Sigmoid colon (tissue), 4 donors: ENCODE results near the gene HORMAD2.

ENCODE experiments used
- EP300 ChIP-seq, 4 donors: sonication (generic); formaldehyde crosslinking; IDR thresholded peaks; one replicate each; pipeline ENCODE4 v1.6.1; 2017; ENCODE audit warnings: antibody characterized with exemption in 4 of 4
- POLR2A ChIP-seq, 2 donors: fragments of 450-650 bp; IDR thresholded peaks; one replicate each; pipeline ENCODE4 v1.6.1; 2016; ENCODE audit warnings: antibody characterized with exemption in 2 of 2, mild to moderate bottlenecking in 2 of 2, moderate library complexity in 2 of 2
- POLR2AphosphoS5 ChIP-seq, 4 donors: sonication (generic); formaldehyde crosslinking; IDR thresholded peaks; one replicate each; pipeline ENCODE4 v1.6.1; 2017; ENCODE audit warnings: antibody characterized with exemption in 4 of 4
- TF ChIP-seq, protein P1 (sequence below), 4 experiments: fragments of 450-650 bp in 3 of 4; fragments of 200-600 bp in 1 of 4; IDR thresholded peaks; one replicate each; pipeline ENCODE4 v1.5.1; 2016 to 2019; ENCODE audit warnings: antibody characterized with exemption in 4 of 4, mild to moderate bottlenecking in 3 of 4, moderate library complexity in 2 of 4

DNA sequence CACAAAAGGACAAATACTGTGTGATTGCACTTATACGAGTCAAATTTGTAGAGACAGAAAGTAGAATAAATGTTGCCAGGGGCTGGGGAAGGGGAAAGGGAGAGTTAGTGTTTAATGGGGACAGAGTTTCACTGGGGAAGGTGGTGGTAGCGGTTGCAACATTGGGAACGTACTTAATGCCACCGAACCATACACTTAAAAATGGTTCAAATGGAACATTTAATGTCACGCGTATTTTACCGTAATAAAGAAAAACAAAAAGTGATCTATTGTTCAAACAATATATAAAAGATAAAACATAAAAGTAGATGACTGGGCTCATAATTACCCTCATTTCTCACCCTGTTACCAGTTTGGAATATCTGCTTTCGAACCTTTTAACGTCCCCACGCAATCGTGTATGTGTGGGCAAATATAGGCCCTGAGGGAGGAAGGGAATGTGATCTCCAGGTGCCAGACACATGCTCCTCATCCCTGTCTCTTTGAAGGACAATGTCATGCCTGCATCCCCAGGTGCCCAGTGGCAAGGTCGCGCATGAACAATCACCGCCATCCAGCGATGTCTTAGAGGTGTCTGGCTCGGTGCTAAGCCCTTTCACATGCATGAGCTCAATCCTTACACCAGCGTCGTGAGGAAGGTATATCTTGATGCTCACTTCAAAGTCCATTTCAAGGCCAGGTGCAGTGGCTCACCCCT is 131.0 kb downstream of the HORMAD2 start:
- TF ChIP-seq, protein P1, sequence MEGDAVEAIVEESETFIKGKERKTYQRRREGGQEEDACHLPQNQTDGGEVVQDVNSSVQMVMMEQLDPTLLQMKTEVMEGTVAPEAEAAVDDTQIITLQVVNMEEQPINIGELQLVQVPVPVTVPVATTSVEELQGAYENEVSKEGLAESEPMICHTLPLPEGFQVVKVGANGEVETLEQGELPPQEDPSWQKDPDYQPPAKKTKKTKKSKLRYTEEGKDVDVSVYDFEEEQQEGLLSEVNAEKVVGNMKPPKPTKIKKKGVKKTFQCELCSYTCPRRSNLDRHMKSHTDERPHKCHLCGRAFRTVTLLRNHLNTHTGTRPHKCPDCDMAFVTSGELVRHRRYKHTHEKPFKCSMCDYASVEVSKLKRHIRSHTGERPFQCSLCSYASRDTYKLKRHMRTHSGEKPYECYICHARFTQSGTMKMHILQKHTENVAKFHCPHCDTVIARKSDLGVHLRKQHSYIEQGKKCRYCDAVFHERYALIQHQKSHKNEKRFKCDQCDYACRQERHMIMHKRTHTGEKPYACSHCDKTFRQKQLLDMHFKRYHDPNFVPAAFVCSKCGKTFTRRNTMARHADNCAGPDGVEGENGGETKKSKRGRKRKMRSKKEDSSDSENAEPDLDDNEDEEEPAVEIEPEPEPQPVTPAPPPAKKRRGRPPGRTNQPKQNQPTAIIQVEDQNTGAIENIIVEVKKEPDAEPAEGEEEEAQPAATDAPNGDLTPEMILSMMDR (IDR thresholded peaks at IDR 0.05): no peak
- TF ChIP-seq POLR2AphosphoS5 (IDR thresholded peaks at IDR 0.05) (no peak), EP300 (IDR thresholded peaks at IDR 0.05) (no peak), POLR2A (IDR thresholded peaks at IDR 0.05) (no peak)
